Measurements from ENCODE around the gene CTTN.

DNA sequence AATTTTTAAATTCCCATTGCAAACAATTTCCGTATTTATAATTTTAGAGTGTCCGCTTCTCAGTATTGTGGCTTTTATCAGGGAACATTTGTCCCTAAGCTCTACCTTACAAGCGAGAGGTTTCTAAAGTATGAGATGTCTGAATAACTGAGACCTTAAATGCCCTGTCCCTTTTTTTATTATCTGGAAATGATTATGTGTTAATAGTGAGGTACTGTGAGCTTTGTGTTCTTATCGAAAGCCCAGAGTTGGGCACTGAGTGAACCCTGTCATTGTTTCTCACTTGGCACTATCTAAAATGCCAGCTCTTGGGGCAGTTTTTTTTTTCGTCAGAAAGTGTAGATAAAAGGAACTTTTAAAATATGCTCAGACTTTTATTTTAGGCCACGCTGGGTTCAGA, 9.5 kb downstream of the CTTN start:
- TF ChIP-seq, protein P1, sequence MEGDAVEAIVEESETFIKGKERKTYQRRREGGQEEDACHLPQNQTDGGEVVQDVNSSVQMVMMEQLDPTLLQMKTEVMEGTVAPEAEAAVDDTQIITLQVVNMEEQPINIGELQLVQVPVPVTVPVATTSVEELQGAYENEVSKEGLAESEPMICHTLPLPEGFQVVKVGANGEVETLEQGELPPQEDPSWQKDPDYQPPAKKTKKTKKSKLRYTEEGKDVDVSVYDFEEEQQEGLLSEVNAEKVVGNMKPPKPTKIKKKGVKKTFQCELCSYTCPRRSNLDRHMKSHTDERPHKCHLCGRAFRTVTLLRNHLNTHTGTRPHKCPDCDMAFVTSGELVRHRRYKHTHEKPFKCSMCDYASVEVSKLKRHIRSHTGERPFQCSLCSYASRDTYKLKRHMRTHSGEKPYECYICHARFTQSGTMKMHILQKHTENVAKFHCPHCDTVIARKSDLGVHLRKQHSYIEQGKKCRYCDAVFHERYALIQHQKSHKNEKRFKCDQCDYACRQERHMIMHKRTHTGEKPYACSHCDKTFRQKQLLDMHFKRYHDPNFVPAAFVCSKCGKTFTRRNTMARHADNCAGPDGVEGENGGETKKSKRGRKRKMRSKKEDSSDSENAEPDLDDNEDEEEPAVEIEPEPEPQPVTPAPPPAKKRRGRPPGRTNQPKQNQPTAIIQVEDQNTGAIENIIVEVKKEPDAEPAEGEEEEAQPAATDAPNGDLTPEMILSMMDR (IDR thresholded peaks at IDR 0.05) = no peak
- TF ChIP-seq POLR2A (IDR thresholded peaks at IDR 0.05) (no peak), EP300 (IDR thresholded peaks at IDR 0.05) (no peak)

All from tibial nerve (tissue), 4 donors.